CD4-positive, alpha-beta memory T cell (primary cell): ENCODE measurements around the gene FFAR2. TPM values are rescaled to one million over a fixed set of nuclear protein-coding genes. Genes with fewer than 3 reads are reported as not detected.
A peak's percentile ranks its signal among the peaks of the same experiment; 100 is the strongest.

Experiments used
- CTCF ChIA-PET: fragments of 350-600 bp; sonication (Branson Sonifier 250); formaldehyde crosslinking; loops from one replicate; lab custom pipeline; 2021; ENCODE audit warnings: inconsistent platforms; ENCODE audit not compliant: partially characterized antibody; lab: Charles Lee
- POLR2A ChIA-PET: fragments of 350-600 bp; sonication (Branson Sonifier 250); formaldehyde crosslinking; loops from one replicate; lab custom pipeline; 2021; ENCODE audit not compliant: partially characterized antibody; lab: Charles Lee
- DNase-seq, 5 donors: peaks; one replicate each; pipeline versions ENCODE4 v3.0.0 to v3.0.0-alpha.2; 2020 to 2022; ENCODE audit warnings: mixed read lengths in 1 of 5
- H3K27ac ChIP-seq: one replicate; pipeline ENCODE4 v1.7.0; 2013; ENCODE audit warnings: low read depth, low read length
- H3K27me3 ChIP-seq: 2 replicates; pipeline ENCODE4 v1.7.0; 2013; ENCODE audit warnings: mild to moderate bottlenecking, low read length, moderate library complexity; ENCODE audit not compliant: insufficient read depth
- H3K36me3 ChIP-seq: 2 replicates; pipeline ENCODE4 v1.7.0; 2013; ENCODE audit warnings: mild to moderate bottlenecking, low read length, moderate library complexity; ENCODE audit not compliant: insufficient read depth
- H3K4me1 ChIP-seq: 2 replicates; pipeline ENCODE4 v1.7.0; 2013; ENCODE audit warnings: mild to moderate bottlenecking, low read length, moderate library complexity; ENCODE audit not compliant: insufficient read depth
- H3K4me3 ChIP-seq, 2 donors: one replicate each; pipeline ENCODE4 v1.7.0; 2013; ENCODE audit warnings: low read length in 2 of 2, mild to moderate bottlenecking in 1 of 2
- H3K9me3 ChIP-seq, 2 donors: one replicate each; pipeline ENCODE4 v1.7.0; 2013; ENCODE audit warnings: low read length in 2 of 2, control low read depth in 1 of 2; ENCODE audit not compliant: control insufficient read depth in 1 of 2
- H3K27ac Mint-ChIP-seq, 7 donors: one replicate each; pipeline ENCODE4 v1.8.0; 2020 to 2021; ENCODE audit warnings: mixed read lengths in 7 of 7, mild to moderate bottlenecking in 6 of 7, inconsistent platforms in 3 of 7, moderate library complexity in 3 of 7
- H3K27me3 Mint-ChIP-seq, 2 donors: one replicate each; pipeline ENCODE4 v1.8.0; 2020 to 2021; ENCODE audit warnings: mixed read lengths in 2 of 2
- H3K36me3 Mint-ChIP-seq, 2 donors: one replicate each; pipeline ENCODE4 v1.8.0; 2020 to 2021; ENCODE audit warnings: mixed read lengths in 2 of 2, inconsistent platforms in 1 of 2, mild to moderate bottlenecking in 1 of 2
- H3K4me1 Mint-ChIP-seq, 4 donors: one replicate each; pipeline ENCODE4 v1.8.0; 2020 to 2021; ENCODE audit warnings: mixed read lengths in 4 of 4, mild to moderate bottlenecking in 1 of 4
- H3K4me3 Mint-ChIP-seq, 8 donors: one replicate each; pipeline ENCODE4 v1.8.0; 2020 to 2021; ENCODE audit warnings: mixed read lengths in 8 of 8, mild to moderate bottlenecking in 7 of 8, moderate library complexity in 6 of 8, inconsistent platforms in 3 of 8
- H3K9me3 Mint-ChIP-seq, 8 donors: one replicate each; pipeline ENCODE4 v1.8.0; 2020 to 2021; ENCODE audit warnings: mixed read lengths in 8 of 8, mild to moderate bottlenecking in 5 of 8, inconsistent platforms in 3 of 8, moderate library complexity in 1 of 8
- intact Hi-C: fragments of 100-400 bp; cut with micrococcal nuclease; formaldehyde crosslinking; loops from one replicate; pipeline ENCODE4 v1.15.1; 2023
- polyA plus RNA-seq, 2 donors: library from polyadenylated mRNA; unstranded; fragments of 300-500 nt; fragmentation: Illumina TruSeq; gene quantifications; one replicate each; pipeline ENCODE4 v1.2.3, GENCODE V29; 2021
- total RNA-seq, 2 experiments: library from RNA; stranded (reverse); gene quantifications; one replicate each; pipeline ENCODE4 v1.2.3, GENCODE V29; 2021

Gene FFAR2
- total and polyA plus RNA-seq, 4 experiments from 2014 or later, result 0.15 TPM; not detected in 3

GRCh38 chr19:35444735-35445134 lies 3.3 kb upstream of the FFAR2 start:
- Mint-ChIP-seq H3K4me1 (peaks cover 19 to 47% (median 34%) of the 10 kb centered on the region in 4 donors), H3K36me3 (no peaks in the 10 kb centered on the region), H3K4me3 (no peak overlapping the region), H3K27ac (peak overlapping the region in 6 of 7 donors; percentile 52 to 81 (median 76)), H3K9me3 (no peaks in the 10 kb centered on the region), H3K27me3 (peaks cover 2 to 4% of the 10 kb centered on the region in 2 donors)
- Histone ChIP-seq H3K4me3 (no peak overlapping the region), H3K9me3 (no peaks in the 10 kb centered on the region), H3K4me1 (peaks cover 12% of the 10 kb centered on the region), H3K27me3 (no peaks in the 10 kb centered on the region), H3K36me3 (no peaks in the 10 kb centered on the region), H3K27ac (no peak overlapping the region)
- DNase-seq, result no peak
- intact Hi-C loops, result no loop called here
- ChIA-PET CTCF (interaction anchor here (0.6 to 0.7 kb wide), 2 partner anchors 18 to 49 kb away, joined by 3 to 5 read pairs; no protein-coding TSS in a partner anchor), POLR2A (no interaction called here)

GRCh38 chr19:35445826-35446593 lies 2.0 kb upstream of the FFAR2 start:
- H3K4me3 Mint-ChIP-seq, result peak overlapping the region in 6 of 8 donors; percentile 10 to 69 (median 38)
- DNase-seq, result peak; percentile 47 to 75 (median 57)
- Histone ChIP-seq H3K27ac (no peak overlapping the region), H3K4me3 (no peak overlapping the region), H3K36me3 (no peaks in the 10 kb centered on the region), H3K27me3 (no peaks in the 10 kb centered on the region), H3K9me3 (no peaks in the 10 kb centered on the region), H3K4me1 (peaks cover 25% of the 10 kb centered on the region)
- H3K27ac Mint-ChIP-seq, result peak overlapping the region; percentile 43 to 95 (median 78)
- CTCF ChIA-PET, result no interaction called here
- intact Hi-C loops, result no loop called here
- POLR2A ChIA-PET, result interaction anchor here (0.8 kb wide), 1 partner anchor 17 kb away, joined by 4 read pairs; no protein-coding TSS in a partner anchor
- H3K4me1 Mint-ChIP-seq, result peaks cover 19 to 53% (median 39%) of the 10 kb centered on the region in 4 donors
- no peaks in the 10 kb centered on the region for H3K9me3 Mint-ChIP-seq
- H3K36me3 Mint-ChIP-seq, result no peaks in the 10 kb centered on the region
- peaks cover 0 to 4% of the 10 kb centered on the region in 2 donors for H3K27me3 Mint-ChIP-seq

- Mint-ChIP-seq H3K4me3 (peak overlapping the region in 1 of 8 donors; percentile 20), H3K36me3 (no peaks in the 10 kb centered on the region), H3K27ac (peak overlapping the region in 2 of 7 donors; percentile 27 to 78), H3K27me3 (peaks cover 0 to 5% of the 10 kb centered on the region in 2 donors), H3K9me3 (no peaks in the 10 kb centered on the region), H3K4me1 (peaks cover 29 to 76% (median 54%) of the 10 kb centered on the region in 4 donors)
- Histone ChIP-seq H3K4me1 (peaks cover 39% of the 10 kb centered on the region), H3K4me3 (no peak overlapping the region), H3K36me3 (no peaks in the 10 kb centered on the region), H3K27me3 (no peaks in the 10 kb centered on the region), H3K27ac (no peak overlapping the region), H3K9me3 (no peaks in the 10 kb centered on the region)
- DNase-seq, result no peak
- ChIA-PET POLR2A (interaction anchor here (1.8 kb wide), 1 partner anchor 13 kb away, joined by 7 read pairs; no protein-coding TSS in a partner anchor), CTCF (interaction anchor here (1.1 kb wide), 1 partner anchor 45 kb away, joined by 3 read pairs; no protein-coding TSS in a partner anchor)
- intact Hi-C loops, result no loop called here
These were observed 1.4 kb downstream of the FFAR2 start for GRCh38 chr19:35449359-35450043.

- Histone ChIP-seq H3K4me1 (peaks cover 39% of the 10 kb centered on the region), H3K9me3 (no peaks in the 10 kb centered on the region), H3K36me3 (no peaks in the 10 kb centered on the region), H3K4me3 (peak overlapping the region in 1 of 2 donors; percentile 17), H3K27ac (peak overlapping the region; percentile 15), H3K27me3 (no peaks in the 10 kb centered on the region)
- Mint-ChIP-seq H3K36me3 (no peaks in the 10 kb centered on the region), H3K27ac (peak overlapping the region; percentile 53 to 89 (median 64)), H3K9me3 (no peaks in the 10 kb centered on the region), H3K4me1 (peaks cover 22 to 71% (median 49%) of the 10 kb centered on the region in 4 donors), H3K4me3 (peak overlapping the region in 7 of 8 donors; percentile 19 to 75 (median 70)), H3K27me3 (peaks cover 0 to 2% of the 10 kb centered on the region in 2 donors)
- DNase-seq, result peak; percentile 37 to 49 (median 40)
- POLR2A ChIA-PET, result interaction anchor here (0.6 to 2.9 kb wide), 3 partner anchors 12 to 485 kb away, joined by 3 to 16 read pairs (median 3); no protein-coding TSS in a partner anchor
- CTCF ChIA-PET, result no interaction called here
- intact Hi-C loops, result no loop called here
These were observed 3.5 kb downstream of the FFAR2 start for GRCh38 chr19:35451338-35452096.

GRCh38 chr19:35454663-35455062 lies 6.6 kb downstream of the FFAR2 start:
- no peaks in the 10 kb centered on the region for H3K9me3 Mint-ChIP-seq
- ChIA-PET CTCF (interaction anchor here (0.7 to 1.6 kb wide), 2 partner anchors 101 to 547 kb away, joined by 4 to 5 read pairs; no protein-coding TSS in a partner anchor), POLR2A (no interaction called here)
- no peak overlapping the region for H3K27ac ChIP-seq
- no peak overlapping the region for H3K4me3 ChIP-seq
- peaks cover 0 to 2% of the 10 kb centered on the region in 2 donors for H3K27me3 Mint-ChIP-seq
- DNase-seq, result no peak
- H3K36me3 Mint-ChIP-seq, result no peaks in the 10 kb centered on the region
- H3K4me1 Mint-ChIP-seq, result peaks cover 29 to 72% (median 46%) of the 10 kb centered on the region in 4 donors
- H3K36me3 ChIP-seq, result no peaks in the 10 kb centered on the region
- H3K27me3 ChIP-seq, result no peaks in the 10 kb centered on the region
- intact Hi-C loops, result no loop called here
- H3K4me3 Mint-ChIP-seq, result no peak overlapping the region
- H3K4me1 ChIP-seq, result peaks cover 59% of the 10 kb centered on the region
- H3K9me3 ChIP-seq, result no peaks in the 10 kb centered on the region
- H3K27ac Mint-ChIP-seq, result no peak overlapping the region

GRCh38 chr19:35455616-35456201 lies 7.7 kb downstream of the FFAR2 start:
- intact Hi-C loops, result no loop called here
- Histone ChIP-seq H3K27me3 (no peaks in the 10 kb centered on the region), H3K27ac (no peak overlapping the region), H3K4me3 (no peak overlapping the region), H3K4me1 (peaks cover 53% of the 10 kb centered on the region), H3K9me3 (no peaks in the 10 kb centered on the region), H3K36me3 (no peaks in the 10 kb centered on the region)
- DNase-seq, result peak in 3 of 5 donors; percentile 6 to 16 (median 12)
- Mint-ChIP-seq H3K27me3 (peaks cover 0 to 2% of the 10 kb centered on the region in 2 donors), H3K4me1 (peaks cover 33 to 70% (median 50%) of the 10 kb centered on the region in 4 donors), H3K4me3 (peak overlapping the region in 4 of 8 donors; percentile 10 to 29 (median 26)), H3K9me3 (no peaks in the 10 kb centered on the region), H3K36me3 (no peaks in the 10 kb centered on the region), H3K27ac (peak overlapping the region in 3 of 7 donors; percentile 38 to 57 (median 55))
- ChIA-PET CTCF (interaction anchor here (1.6 kb wide), 1 partner anchor 102 kb away, joined by 5 read pairs; no protein-coding TSS in a partner anchor), POLR2A (no interaction called here)
